CD4-positive, alpha-beta T cell (primary cell): ENCODE results near the gene ZNF319. TPM values are rescaled to one million over a fixed set of nuclear protein-coding genes. Genes with fewer than 3 reads are reported as not detected.

Experiments
- ATAC-seq: fragments of 200-7000 bp; cut with Tn5 transposase; one replicate; pipeline ENCODE4 v1.10.0; 2022; ENCODE audit warnings: mild to moderate bottlenecking; ENCODE audit not compliant: poor library complexity
- CTCF ChIA-PET: fragments of 350-600 bp; sonication (Branson Sonifier 250); formaldehyde crosslinking; loops from one replicate; lab custom pipeline; 2021; ENCODE audit warnings: antibody characterized with exemption, inconsistent platforms; lab: Charles Lee
- POLR2A ChIA-PET: fragments of 350-600 bp; sonication (Branson Sonifier 250); formaldehyde crosslinking; loops from one replicate; lab custom pipeline; 2021; ENCODE audit warnings: antibody characterized with exemption, inconsistent platforms; lab: Charles Lee
- DNase-seq, 14 experiments: peaks; one replicate each; pipeline ENCODE4 v3.0.0-alpha.2; 2013 to 2020; ENCODE audit warnings: mixed read lengths in 2 of 14
- H3K27ac ChIP-seq, 2 donors: one replicate each; pipeline versions ENCODE4 v1.5.1 to v1.7.0; 2013; ENCODE audit warnings: low read length in 2 of 2, low read depth in 1 of 2, mild to moderate bottlenecking in 1 of 2
- H3K27me3 ChIP-seq, 2 experiments: 1 replicate in 1 of 2; 2 replicates in 1 of 2; pipeline versions ENCODE4 v1.6.1 to v1.7.0; 2013; ENCODE audit warnings: low read length in 2 of 2, control low read depth in 1 of 2, mild to moderate bottlenecking in 1 of 2, moderate library complexity in 1 of 2; ENCODE audit not compliant: insufficient read depth in 2 of 2, control insufficient read depth in 1 of 2
- H3K36me3 ChIP-seq: one replicate; pipeline ENCODE4 v1.6.1; 2013; ENCODE audit warnings: low read length, control low read depth; ENCODE audit not compliant: insufficient read depth
- H3K4me1 ChIP-seq: one replicate; pipeline ENCODE4 v1.6.1; 2013; ENCODE audit warnings: low read length, control low read depth; ENCODE audit not compliant: insufficient read depth
- H3K4me3 ChIP-seq: one replicate; pipeline ENCODE4 v1.5.1; 2013; ENCODE audit warnings: mild to moderate bottlenecking, low read length, moderate library complexity
- H3K9me3 ChIP-seq, 2 experiments: 1 replicate in 1 of 2; 2 replicates in 1 of 2; pipeline versions ENCODE4 v1.6.1 to v1.7.0; 2013; ENCODE audit warnings: low read length in 2 of 2, mild to moderate bottlenecking in 2 of 2, control low read depth in 1 of 2, moderate library complexity in 1 of 2; ENCODE audit not compliant: control insufficient read depth in 1 of 2, insufficient read depth in 1 of 2
- H3K27ac Mint-ChIP-seq: one replicate; pipeline ENCODE4 v1.8.0; 2020; ENCODE audit warnings: mixed read lengths
- H3K27me3 Mint-ChIP-seq: one replicate; pipeline ENCODE4 v1.8.0; 2021; ENCODE audit warnings: mixed read lengths
- H3K36me3 Mint-ChIP-seq: one replicate; pipeline ENCODE4 v1.8.0; 2021; ENCODE audit warnings: low read depth, mixed read lengths
- H3K4me1 Mint-ChIP-seq: one replicate; pipeline ENCODE4 v1.8.0; 2021; ENCODE audit warnings: low read depth, mixed read lengths
- H3K4me3 Mint-ChIP-seq: one replicate; pipeline ENCODE4 v1.8.0; 2020; ENCODE audit warnings: mild to moderate bottlenecking, mixed read lengths
- H3K9me3 Mint-ChIP-seq: one replicate; pipeline ENCODE4 v1.8.0; 2020; ENCODE audit warnings: mixed read lengths
- intact Hi-C, 2 experiments: fragments of 100-400 bp; cut with DNase I in 1 of 2; cut with micrococcal nuclease in 1 of 2; formaldehyde crosslinking; loops; one replicate each; pipeline versions ENCODE4 v1.15.1 to v1.9.0; 2023 to 2025; cut with DNase I, micrococcal nuclease
- total RNA-seq, 174 experiments: library from RNA in 2 of 174; stranded (reverse) in 2 of 174; gene quantifications; one replicate each; pipeline ENCODE4 v1.2.3 and lab custom pipeline; 2021 to 2026
- TF ChIP-seq, protein P1 (sequence below): fragments of 200-600 bp; IDR thresholded peaks from one replicate; pipeline ENCODE4 v1.8.0; 2022; ENCODE audit warnings: antibody characterized with exemption, mild to moderate bottlenecking

ZNF319 gene
- total RNA-seq, 2 experiments from 2014 or later: 11.4 to 12.9 TPM

DNA sequence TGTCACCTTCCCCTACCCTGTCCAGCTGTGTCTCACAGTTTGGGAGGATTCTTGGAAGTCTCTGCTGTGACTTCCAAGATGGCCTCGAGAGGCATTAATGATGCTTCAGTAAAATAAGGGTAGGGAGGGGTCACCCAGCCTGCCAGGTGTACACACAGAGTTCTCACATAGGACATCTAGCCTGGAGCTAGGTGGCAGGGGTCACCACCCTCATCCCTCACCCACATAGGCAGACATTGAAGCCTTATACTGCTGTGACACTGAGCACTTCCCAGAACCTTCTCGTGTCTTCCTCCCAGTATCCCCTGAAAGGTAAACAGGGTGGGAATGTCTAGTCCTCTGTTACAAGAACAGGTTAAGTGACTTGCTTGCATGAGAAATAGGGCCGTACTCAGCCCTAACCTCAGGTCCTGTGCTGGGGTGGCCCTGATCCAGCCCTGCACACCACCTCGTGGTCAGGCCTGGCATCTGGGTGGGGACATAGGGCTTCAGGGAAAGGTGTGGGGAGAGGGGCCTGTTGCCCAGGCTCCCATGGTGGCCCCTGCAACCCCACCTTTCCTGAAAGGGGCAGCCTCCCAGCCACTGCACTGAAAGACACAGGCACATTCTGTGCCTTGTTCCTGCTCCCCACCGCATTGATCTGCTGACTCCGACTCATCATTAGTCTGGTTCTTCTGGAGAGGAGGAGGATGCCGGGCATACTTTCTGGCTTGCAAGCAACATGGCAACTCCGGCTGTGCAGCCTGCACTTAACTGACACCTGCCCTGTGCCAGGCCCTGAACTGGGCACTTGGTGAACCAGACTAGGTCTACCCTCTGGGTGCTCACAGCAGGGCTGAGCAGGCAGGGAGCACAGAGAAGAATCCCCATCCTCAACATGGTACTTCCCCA lies 21.4 kb upstream of the ZNF319 start:
- Histone ChIP-seq H3K36me3 (peaks cover 20% of the 10 kb centered on the region), H3K4me1 (peaks cover 35% of the 10 kb centered on the region), H3K27ac (no peak overlapping the region), H3K27me3 (peaks cover 0 to 4% of the 10 kb centered on the region in 2 experiments), H3K4me3 (no peak overlapping the region), H3K9me3 (no peaks in the 10 kb centered on the region)
- CTCF ChIA-PET: interaction anchor here (1.2 kb wide), 1 partner anchor 285 kb away, joined by 3 read pairs; no protein-coding TSS in a partner anchor
- Mint-ChIP-seq H3K27ac (peak overlapping the region; percentile 55), H3K4me3 (peak overlapping the region; percentile 72), H3K4me1 (peaks cover 20% of the 10 kb centered on the region), H3K27me3 (peaks cover 4% of the 10 kb centered on the region), H3K36me3 (peaks cover 7% of the 10 kb centered on the region), H3K9me3 (no peaks in the 10 kb centered on the region)
- POLR2A ChIA-PET: no interaction called here
- intact Hi-C loops: loop anchor here (2.0 to 5.0 kb wide), 3 partner anchors 107 to 465 kb away; partner anchors contain the start of gene CFAP20 (in 1 of the 2)
- no peak for DNase-seq
- no peak for ATAC-seq
- TF ChIP-seq, protein P1, sequence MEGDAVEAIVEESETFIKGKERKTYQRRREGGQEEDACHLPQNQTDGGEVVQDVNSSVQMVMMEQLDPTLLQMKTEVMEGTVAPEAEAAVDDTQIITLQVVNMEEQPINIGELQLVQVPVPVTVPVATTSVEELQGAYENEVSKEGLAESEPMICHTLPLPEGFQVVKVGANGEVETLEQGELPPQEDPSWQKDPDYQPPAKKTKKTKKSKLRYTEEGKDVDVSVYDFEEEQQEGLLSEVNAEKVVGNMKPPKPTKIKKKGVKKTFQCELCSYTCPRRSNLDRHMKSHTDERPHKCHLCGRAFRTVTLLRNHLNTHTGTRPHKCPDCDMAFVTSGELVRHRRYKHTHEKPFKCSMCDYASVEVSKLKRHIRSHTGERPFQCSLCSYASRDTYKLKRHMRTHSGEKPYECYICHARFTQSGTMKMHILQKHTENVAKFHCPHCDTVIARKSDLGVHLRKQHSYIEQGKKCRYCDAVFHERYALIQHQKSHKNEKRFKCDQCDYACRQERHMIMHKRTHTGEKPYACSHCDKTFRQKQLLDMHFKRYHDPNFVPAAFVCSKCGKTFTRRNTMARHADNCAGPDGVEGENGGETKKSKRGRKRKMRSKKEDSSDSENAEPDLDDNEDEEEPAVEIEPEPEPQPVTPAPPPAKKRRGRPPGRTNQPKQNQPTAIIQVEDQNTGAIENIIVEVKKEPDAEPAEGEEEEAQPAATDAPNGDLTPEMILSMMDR: no peak

DNA sequence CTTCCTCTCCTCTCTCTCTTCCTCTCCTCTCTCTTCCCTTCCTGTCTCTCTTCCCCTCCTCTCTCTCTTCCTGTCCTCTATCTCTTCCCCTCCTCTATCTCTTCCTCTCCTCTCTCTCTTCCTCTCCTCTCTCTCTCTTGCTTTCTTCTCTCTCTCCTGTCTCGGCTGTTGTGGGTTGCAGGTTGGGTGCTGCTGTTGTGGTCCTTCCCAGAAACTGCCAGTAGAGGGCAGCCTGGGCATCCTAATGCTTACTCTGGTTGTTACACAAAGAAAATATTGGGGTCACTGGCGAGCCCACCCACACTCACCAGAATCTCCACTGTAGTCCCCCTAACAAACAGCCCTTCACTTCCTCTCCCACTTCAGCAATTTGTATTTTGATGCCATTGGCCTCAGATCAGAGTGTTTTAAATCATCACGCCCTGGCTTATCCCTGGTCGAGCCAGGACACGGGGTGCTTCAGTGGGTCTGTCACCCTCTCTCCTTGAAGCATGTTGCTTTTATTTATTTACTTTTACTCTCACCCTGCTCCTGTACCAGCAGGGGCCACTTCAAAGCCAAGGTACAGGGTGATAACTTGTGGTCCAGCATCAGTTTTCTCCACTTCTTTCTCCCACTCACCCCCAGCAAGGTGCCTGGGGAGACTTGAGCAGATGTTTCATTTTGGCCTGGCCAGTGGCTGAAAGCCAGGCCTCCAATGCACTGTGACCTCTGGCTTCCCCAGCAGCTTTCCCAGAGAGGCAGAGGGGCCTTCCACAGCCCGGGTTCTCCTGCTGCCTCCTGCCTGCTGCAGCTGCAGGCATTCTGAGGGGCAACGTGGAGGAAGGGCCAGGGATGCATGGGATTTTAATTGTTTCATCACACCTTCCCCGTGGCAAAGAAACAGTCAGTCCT lies 20.4 kb upstream of the ZNF319 start:
- Histone ChIP-seq H3K27me3 (no peaks in the 10 kb centered on the region), H3K27ac (peak overlapping the region in 1 of 2 donors; percentile 55), H3K9me3 (no peaks in the 10 kb centered on the region), H3K36me3 (peaks cover 22% of the 10 kb centered on the region), H3K4me1 (peaks cover 27% of the 10 kb centered on the region), H3K4me3 (no peak overlapping the region)
- Mint-ChIP-seq H3K36me3 (peaks cover 7% of the 10 kb centered on the region), H3K4me3 (peak overlapping the region; percentile 28), H3K27ac (peak overlapping the region; percentile 55), H3K4me1 (peaks cover 20% of the 10 kb centered on the region), H3K9me3 (no peaks in the 10 kb centered on the region), H3K27me3 (peaks cover 4% of the 10 kb centered on the region)
- ATAC-seq (peak; percentile 66), DNase-seq (peak; percentile 48 to 81 (median 58))
- TF ChIP-seq, protein P1: peak; percentile 85
- ChIA-PET CTCF (interaction anchor here (1.2 kb wide), 1 partner anchor 286 kb away, joined by 3 read pairs; no protein-coding TSS in a partner anchor), POLR2A (no interaction called here)
- intact Hi-C loops: loop anchor here (2.0 to 5.0 kb wide), 3 partner anchors 108 to 466 kb away; partner anchors contain the start of gene CFAP20 (in 1 of the 2)

DNA sequence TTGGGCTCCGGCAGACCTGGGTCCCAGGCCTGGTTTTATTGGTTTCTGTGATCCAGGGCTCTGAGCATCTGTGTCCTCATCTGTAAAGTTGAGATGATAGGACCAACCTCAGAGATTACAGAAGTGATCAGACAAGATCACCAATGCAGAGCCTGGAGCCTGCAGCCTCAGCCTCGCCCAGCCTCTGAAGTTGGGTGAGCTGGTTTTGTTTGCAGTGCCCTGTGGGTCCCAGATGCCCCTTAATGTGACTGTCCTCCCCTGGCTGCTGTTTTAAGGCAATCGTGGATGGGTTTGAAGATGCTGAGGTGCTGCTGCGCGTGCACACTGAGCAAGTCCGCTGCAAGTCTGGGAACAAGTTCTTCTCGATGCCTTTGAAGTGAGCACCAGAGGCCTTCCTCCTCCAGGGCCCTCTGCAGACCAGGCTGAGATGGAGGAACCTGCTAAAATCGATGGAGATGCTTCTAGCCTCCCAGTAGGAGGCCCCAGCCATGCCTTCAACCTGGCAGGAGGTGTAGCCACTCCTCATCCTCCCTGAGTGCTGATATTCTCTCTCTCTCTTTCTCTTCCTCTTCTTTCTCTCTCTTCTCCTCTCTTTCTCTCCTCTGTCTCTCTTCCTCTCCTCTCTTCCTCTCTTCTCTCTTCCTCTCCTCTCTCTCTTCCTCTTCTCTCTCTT lies 19.5 kb upstream of the ZNF319 start:
- H3K4me1 ChIP-seq: peaks cover 22% of the 10 kb centered on the region
- peaks cover 25% of the 10 kb centered on the region for H3K36me3 ChIP-seq
- H3K27ac Mint-ChIP-seq: peak overlapping the region; percentile 54
- ATAC-seq (peak; percentile 22), DNase-seq (peak in 2 of 14 experiments; percentile 18 to 36)
- no peaks in the 10 kb centered on the region for H3K9me3 ChIP-seq
- ChIA-PET POLR2A (no interaction called here), CTCF (no interaction called here)
- H3K9me3 Mint-ChIP-seq: no peaks in the 10 kb centered on the region
- H3K4me3 Mint-ChIP-seq: no peak overlapping the region
- intact Hi-C loops: loop anchor here (2.0 to 5.0 kb wide), 4 partner anchors 109 to 737 kb away; partner anchors contain the start of gene CFAP20 (in 1 of the 2)
- peaks cover 18% of the 10 kb centered on the region for H3K4me1 Mint-ChIP-seq
- TF ChIP-seq, protein P1: no peak
- peaks cover 2% of the 10 kb centered on the region for H3K27me3 Mint-ChIP-seq
- peak overlapping the region in 1 of 2 donors; percentile 55 for H3K27ac ChIP-seq
- peaks cover 7% of the 10 kb centered on the region for H3K36me3 Mint-ChIP-seq
- H3K4me3 ChIP-seq: no peak overlapping the region
- H3K27me3 ChIP-seq: no peaks in the 10 kb centered on the region
